ENCODE results near the gene RAG1.

RAG1 gene

GRCh38 chr11:36557991-36558390 is 9.8 kb upstream of the RAG1 start:
- TF ChIP-seq, protein P1, sequence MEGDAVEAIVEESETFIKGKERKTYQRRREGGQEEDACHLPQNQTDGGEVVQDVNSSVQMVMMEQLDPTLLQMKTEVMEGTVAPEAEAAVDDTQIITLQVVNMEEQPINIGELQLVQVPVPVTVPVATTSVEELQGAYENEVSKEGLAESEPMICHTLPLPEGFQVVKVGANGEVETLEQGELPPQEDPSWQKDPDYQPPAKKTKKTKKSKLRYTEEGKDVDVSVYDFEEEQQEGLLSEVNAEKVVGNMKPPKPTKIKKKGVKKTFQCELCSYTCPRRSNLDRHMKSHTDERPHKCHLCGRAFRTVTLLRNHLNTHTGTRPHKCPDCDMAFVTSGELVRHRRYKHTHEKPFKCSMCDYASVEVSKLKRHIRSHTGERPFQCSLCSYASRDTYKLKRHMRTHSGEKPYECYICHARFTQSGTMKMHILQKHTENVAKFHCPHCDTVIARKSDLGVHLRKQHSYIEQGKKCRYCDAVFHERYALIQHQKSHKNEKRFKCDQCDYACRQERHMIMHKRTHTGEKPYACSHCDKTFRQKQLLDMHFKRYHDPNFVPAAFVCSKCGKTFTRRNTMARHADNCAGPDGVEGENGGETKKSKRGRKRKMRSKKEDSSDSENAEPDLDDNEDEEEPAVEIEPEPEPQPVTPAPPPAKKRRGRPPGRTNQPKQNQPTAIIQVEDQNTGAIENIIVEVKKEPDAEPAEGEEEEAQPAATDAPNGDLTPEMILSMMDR (IDR thresholded peaks at IDR 0.05; ENCODE audit: control insufficient read depth, insufficient read depth, low read depth, low read length, missing control alignments) = no peak
- no peak for DNase-seq (ENCODE audit: low read depth)
- H3K4me3 ChIP-seq (ENCODE audit: control insufficient read depth, low read depth, low read length) = no peak overlapping the region

- H3K4me3 ChIP-seq (ENCODE audit: control insufficient read depth, low read depth, low read length) = no peak overlapping the region
- TF ChIP-seq, protein P1 (IDR thresholded peaks at IDR 0.05; ENCODE audit: control insufficient read depth, insufficient read depth, low read depth, low read length, missing control alignments) = no peak
- DNase-seq (ENCODE audit: low read depth) = no peak
Measured at GRCh38 chr11:36558571-36559413, 9.0 kb upstream of the RAG1 start.

DNA sequence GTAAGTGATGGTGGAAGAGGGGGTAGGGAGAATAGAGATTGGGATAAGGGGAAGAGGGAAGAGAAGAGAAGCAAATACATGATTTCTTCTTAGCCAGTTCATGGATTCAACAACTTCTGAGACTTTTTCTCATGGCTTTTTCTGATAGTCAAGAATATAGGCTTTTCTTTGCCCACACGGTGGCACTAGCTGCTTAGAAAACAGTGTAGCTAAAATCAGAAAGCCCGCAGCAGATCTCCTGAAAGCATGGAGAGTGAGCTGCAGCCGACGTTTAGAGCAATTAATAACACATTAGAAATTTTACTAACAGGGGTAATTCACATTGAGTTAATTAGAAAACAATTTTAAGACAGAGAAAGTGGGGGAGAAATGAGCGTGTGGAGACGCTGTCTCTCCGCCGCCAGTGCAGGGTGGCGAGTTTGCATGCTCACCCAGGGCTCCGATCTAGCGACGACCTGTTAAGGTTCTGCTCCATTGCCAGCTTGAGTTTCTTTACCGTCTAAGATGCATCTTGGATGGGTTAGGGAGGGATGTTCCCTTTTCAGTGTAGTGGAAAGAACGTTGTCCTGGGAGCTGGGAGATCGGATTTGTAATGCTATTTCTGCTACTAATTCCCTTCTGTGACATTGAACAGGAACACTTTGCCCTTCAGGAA is 3.3 kb upstream of the RAG1 start:
- H3K4me3 ChIP-seq (ENCODE audit: control insufficient read depth, low read depth, low read length) = peak overlapping the region; percentile 0
- DNase-seq (ENCODE audit: low read depth) = peak; percentile 11
- TF ChIP-seq, protein P1 (IDR thresholded peaks at IDR 0.05; ENCODE audit: control insufficient read depth, insufficient read depth, low read depth, low read length, missing control alignments) = peak; percentile 75

DNA sequence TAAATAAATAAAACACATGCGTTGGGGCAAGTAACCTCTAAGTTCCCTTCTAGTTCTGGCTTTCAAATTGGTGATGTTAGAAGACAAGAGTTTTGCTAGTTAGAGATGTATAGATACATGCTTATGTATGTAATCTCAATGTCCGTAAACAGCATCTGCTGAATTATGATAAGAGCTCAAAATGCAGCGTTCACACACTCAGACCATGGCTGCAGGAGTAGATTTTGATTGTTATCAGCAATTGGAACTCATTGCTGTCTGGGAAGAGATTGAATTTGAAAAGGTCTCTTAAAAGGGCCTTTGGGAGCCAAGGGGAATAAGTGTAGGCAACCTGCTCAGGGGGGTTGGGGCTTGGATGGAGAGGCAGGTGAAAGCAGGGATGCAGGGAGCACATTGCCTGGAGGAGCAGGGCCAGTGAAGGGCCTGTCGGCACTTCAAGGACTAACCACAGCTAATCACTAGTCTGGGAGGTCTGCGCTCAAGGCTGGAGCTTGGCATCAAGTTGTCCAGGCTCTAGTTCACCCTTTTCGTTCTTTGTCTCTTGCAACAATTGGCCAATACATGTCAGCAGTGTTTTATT is 2.7 kb upstream of the RAG1 start:
- no peak overlapping the region for H3K4me3 ChIP-seq (ENCODE audit: control insufficient read depth, low read depth, low read length)
- TF ChIP-seq, protein P1 (IDR thresholded peaks at IDR 0.05; ENCODE audit: control insufficient read depth, insufficient read depth, low read depth, low read length, missing control alignments) = no peak
- DNase-seq (ENCODE audit: low read depth) = no peak

- TF ChIP-seq, protein P1 (IDR thresholded peaks at IDR 0.05; ENCODE audit: control insufficient read depth, insufficient read depth, low read depth, low read length, missing control alignments) = no peak
- no peak overlapping the region for H3K4me3 ChIP-seq (ENCODE audit: control insufficient read depth, low read depth, low read length)
- DNase-seq (ENCODE audit: low read depth) = no peak
Measured at GRCh38 chr11:36566407-36567053, 1.3 kb upstream of the RAG1 start.

DNA sequence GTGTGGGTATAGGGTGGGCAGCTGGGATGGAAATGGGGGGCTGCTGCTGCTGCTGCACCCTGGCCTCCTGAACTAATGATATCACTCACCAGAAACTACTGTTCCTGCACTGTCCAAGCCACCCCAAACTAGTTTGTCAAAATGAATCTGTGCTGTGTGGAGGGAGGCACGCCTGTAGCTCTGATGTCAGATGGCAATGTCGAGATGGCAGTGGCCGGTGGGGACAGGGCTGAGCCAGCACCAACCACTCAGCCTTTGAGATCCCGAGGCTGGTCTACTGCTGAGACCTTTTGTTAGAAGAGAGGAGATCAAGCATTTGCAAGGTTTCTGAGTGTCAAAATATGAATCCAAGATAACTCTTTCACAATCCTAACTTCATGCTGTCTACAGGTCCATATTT is 1.3 kb downstream of the RAG1 start:
- H3K4me3 ChIP-seq (ENCODE audit: control insufficient read depth, low read depth, low read length) = no peak overlapping the region
- TF ChIP-seq, protein P1 (IDR thresholded peaks at IDR 0.05; ENCODE audit: control insufficient read depth, insufficient read depth, low read depth, low read length, missing control alignments) = no peak
- no peak for DNase-seq (ENCODE audit: low read depth)

All from AG09309 (cell line).